Lung (tissue), 12 donors: ENCODE data around the gene CSMD2. TPM values are rescaled to one million over a fixed set of nuclear protein-coding genes. Genes with fewer than 3 reads are reported as not detected.

Experiments used
- ATAC-seq: fragments of 200-7000 bp; cut with Tn5 transposase; one replicate; pipeline ENCODE4 v1.9.1; 2020; ENCODE audit warnings: moderate number of reproducible peaks; ENCODE audit not compliant: insufficient read depth, low FRiP score
- DNase-seq, 3 donors: peaks; one replicate each; pipeline ENCODE4 v3.0.0-alpha.2; 2013 to 2017
- H3K27ac ChIP-seq, 2 donors: one replicate each; pipeline ENCODE4 v1.5.1; 2013; ENCODE audit warnings: mild to moderate bottlenecking in 2 of 2, moderate library complexity in 2 of 2, control low read depth in 1 of 2, inconsistent platforms in 1 of 2, low read depth in 1 of 2, low read length in 1 of 2
- H3K27me3 ChIP-seq, 3 donors: one replicate each; pipeline ENCODE4 v1.5.1; 2013; ENCODE audit warnings: low read length in 2 of 3; ENCODE audit not compliant: control insufficient read depth in 3 of 3, insufficient read depth in 3 of 3
- H3K36me3 ChIP-seq, 4 donors: one replicate each; pipeline ENCODE4 v1.5.1; 2013; ENCODE audit warnings: low read length in 4 of 4, mild to moderate bottlenecking in 1 of 4, moderate library complexity in 1 of 4; ENCODE audit not compliant: control insufficient read depth in 4 of 4, insufficient read depth in 4 of 4
- H3K4me1 ChIP-seq, 5 donors: one replicate each; pipeline ENCODE4 v1.5.1; 2013; ENCODE audit warnings: low read length in 5 of 5, mild to moderate bottlenecking in 2 of 5, moderate library complexity in 1 of 5; ENCODE audit not compliant: control insufficient read depth in 5 of 5, insufficient read depth in 5 of 5
- H3K4me3 ChIP-seq: one replicate; pipeline ENCODE4 v1.5.1; 2013; ENCODE audit warnings: mild to moderate bottlenecking, control low read depth, moderate library complexity
- H3K9ac ChIP-seq, 2 donors: one replicate each; pipeline ENCODE4 v1.5.1; 2013; ENCODE audit warnings: low read length in 2 of 2, control low read depth in 1 of 2; ENCODE audit not compliant: insufficient read depth in 1 of 2
- H3K9me3 ChIP-seq, 4 donors: one replicate each; pipeline ENCODE4 v1.5.1; 2013; ENCODE audit warnings: low read length in 3 of 4, mild to moderate bottlenecking in 1 of 4, moderate library complexity in 1 of 4; ENCODE audit not compliant: control insufficient read depth in 4 of 4, insufficient read depth in 3 of 4
- CTCF ChIP-seq: IDR thresholded peaks from 2 replicates; pipeline ENCODE4 v1.5.1; 2012; ENCODE audit warnings: mild to moderate bottlenecking; ENCODE audit errors: control extremely low read depth, extremely low read depth
- WGBS, 2 donors: extraction: QIAGEN DNeasy Blood & Tissue Kit; methylation state at CpG; one replicate each; pipeline ENCODE4 v1.1.7; 2013; 5-methylcytosine and 5-hydroxymethylcytosine counted together
- polyA plus RNA-seq, 2 donors: library from polyadenylated mRNA; stranded (reverse); fragments of 200-250 nt; gene quantifications; one replicate each; pipeline ENCODE4 v1.2.1, GENCODE V29; 2013
- total RNA-seq, 2 donors: library from RNA; depleted of rRNA in 1 of 2; stranded (reverse); fragments of >200 nt in 1 of 2; gene quantifications; one replicate each; pipeline ENCODE4 v1.2.1, GENCODE V29; 2014 to 2021
- donor health status: control.
- donor health status: control.
- donor health status: Bipolar disorder and iron deficiency.
- donor health status: healthy.
- donor health status: DM: yes; HTN: yes; CAD: no.

The CSMD2 gene
- total and polyA plus RNA-seq, 4 donors, result 0.11 to 1.2 (median 0.39) TPM

GRCh38 chr1:33516891-33517567, 648.0 kb downstream of the CSMD2 start:
- WGBS, 2 donors, result 86 to 93% methylated on average over 8 of the region's 8 CpGs
- Histone ChIP-seq H3K4me3 (no peak overlapping the region), H3K9me3 (no peaks in the 10 kb centered on the region), H3K27ac (no peak overlapping the region), H3K27me3 (peaks cover 0 to 3% (median 0%) of the 10 kb centered on the region in 3 donors), H3K9ac (no peak overlapping the region), H3K36me3 (no peaks in the 10 kb centered on the region), H3K4me1 (no peaks in the 10 kb centered on the region)
- no peak for TF ChIP-seq CTCF
- DNase-seq (no peak), ATAC-seq (no peak)

- no peak for ATAC-seq
- H3K4me3 ChIP-seq, result no peak overlapping the region
- H3K9ac ChIP-seq, result no peak overlapping the region
- no peak for TF ChIP-seq CTCF
- no peaks in the 10 kb centered on the region for H3K9me3 ChIP-seq
- H3K27me3 ChIP-seq, result peaks cover 0 to 3% (median 0%) of the 10 kb centered on the region in 3 donors
- DNase-seq, result no peak
- H3K4me1 ChIP-seq, result no peaks in the 10 kb centered on the region
- H3K27ac ChIP-seq, result no peak overlapping the region
- 86 to 92% methylated on average over 9 of the region's 9 CpGs for WGBS, 2 donors
- H3K36me3 ChIP-seq, result no peaks in the 10 kb centered on the region
Measured at GRCh38 chr1:33516428-33516827, 648.6 kb downstream of the CSMD2 start.

- Histone ChIP-seq H3K4me1 (no peaks in the 10 kb centered on the region), H3K36me3 (no peaks in the 10 kb centered on the region), H3K4me3 (no peak overlapping the region), H3K9ac (no peak overlapping the region), H3K9me3 (no peaks in the 10 kb centered on the region), H3K27ac (no peak overlapping the region), H3K27me3 (peaks cover 0 to 3% (median 0%) of the 10 kb centered on the region in 3 donors)
- ATAC-seq, result no peak
- WGBS, 2 donors, result 77 to 93% methylated on average over 2 of the region's 2 CpGs
- no peak for DNase-seq
- TF ChIP-seq CTCF, result no peak
Measured at GRCh38 chr1:33515607-33516006, 649.4 kb downstream of the CSMD2 start.

GRCh38 chr1:33515112-33515511, 649.9 kb downstream of the CSMD2 start:
- Histone ChIP-seq H3K9me3 (no peaks in the 10 kb centered on the region), H3K36me3 (no peaks in the 10 kb centered on the region), H3K4me3 (no peak overlapping the region), H3K4me1 (no peaks in the 10 kb centered on the region), H3K9ac (no peak overlapping the region), H3K27me3 (peaks cover 0 to 3% (median 0%) of the 10 kb centered on the region in 3 donors), H3K27ac (no peak overlapping the region)
- ATAC-seq (no peak), DNase-seq (no peak)
- WGBS, 2 donors, result 85 to 86% methylated on average over 8 of the region's 8 CpGs
- no peak for TF ChIP-seq CTCF
